Sigmoid colon (tissue), 7 donors: ENCODE results near the gene PIGN. TPM values are rescaled to one million over a fixed set of nuclear protein-coding genes. Genes with fewer than 3 reads are reported as not detected.

Source experiments
- DNase-seq: peaks from one replicate; pipeline ENCODE4 v3.0.0-alpha.2; 2019
- H3K27ac ChIP-seq, 4 donors: fragments of 200-600 bp; sonication (generic); one replicate each; pipeline ENCODE4 v1.5.1; 2016 to 2019; ENCODE audit warnings: mild to moderate bottlenecking in 1 of 4
- H3K27me3 ChIP-seq, 3 donors: fragments of 200-600 bp; sonication (generic); one replicate each; pipeline ENCODE4 v1.5.1; 2019; ENCODE audit warnings: mild to moderate bottlenecking in 1 of 3
- H3K36me3 ChIP-seq, 4 donors: fragments of 200-600 bp; sonication (generic); one replicate each; pipeline ENCODE4 v1.5.1; 2016 to 2019
- H3K4me1 ChIP-seq, 4 donors: fragments of 200-600 bp; sonication (generic); one replicate each; pipeline ENCODE4 v1.5.1; 2017 to 2019
- H3K4me3 ChIP-seq, 4 donors: fragments of 200-600 bp; sonication (generic); one replicate each; pipeline ENCODE4 v1.5.1; 2017 to 2019; ENCODE audit warnings: mild to moderate bottlenecking in 2 of 4, moderate library complexity in 1 of 4
- H3K9me3 ChIP-seq, 4 donors: fragments of 200-600 bp in 3 of 4; sonication (generic) in 3 of 4; one replicate each; pipeline versions ENCODE4 v1.5.1 to v1.6.1; 2013 to 2019
- EP300 ChIP-seq, 4 donors: sonication (generic); formaldehyde crosslinking; IDR thresholded peaks; one replicate each; pipeline ENCODE4 v1.6.1; 2017; ENCODE audit warnings: antibody characterized with exemption in 4 of 4
- POLR2A ChIP-seq, 2 donors: fragments of 450-650 bp; IDR thresholded peaks; one replicate each; pipeline ENCODE4 v1.6.1; 2016; ENCODE audit warnings: antibody characterized with exemption in 2 of 2, mild to moderate bottlenecking in 2 of 2, moderate library complexity in 2 of 2
- POLR2AphosphoS5 ChIP-seq, 4 donors: sonication (generic); formaldehyde crosslinking; IDR thresholded peaks; one replicate each; pipeline ENCODE4 v1.6.1; 2017; ENCODE audit warnings: antibody characterized with exemption in 4 of 4
- WGBS, 2 donors: extraction: QIAGEN DNeasy Blood & Tissue Kit; methylation state at CpG; one replicate each; pipeline ENCODE4 v1.1.7; 2013; 5-methylcytosine and 5-hydroxymethylcytosine counted together
- intact Hi-C: fragments of 100-400 bp; cut with DNase I; formaldehyde crosslinking; loops from one replicate; pipeline ENCODE4 v1.15.1; 2023
- polyA plus RNA-seq, 3 donors: library from polyadenylated mRNA; stranded (reverse); fragments of 200-250 nt; gene quantifications; one replicate each; pipeline ENCODE4 v1.2.3, GENCODE V29; 2013
- total RNA-seq, 4 donors: library from RNA; depleted of rRNA; stranded (reverse); fragments of >200 nt; gene quantifications; one replicate each; pipeline ENCODE4 v1.1.0, GENCODE V29; 2016
- TF ChIP-seq, protein P1 (sequence below), 4 experiments: fragments of 450-650 bp in 3 of 4; fragments of 200-600 bp in 1 of 4; IDR thresholded peaks; one replicate each; pipeline ENCODE4 v1.5.1; 2016 to 2019; ENCODE audit warnings: antibody characterized with exemption in 4 of 4, mild to moderate bottlenecking in 3 of 4, moderate library complexity in 2 of 4
- donor health status: healthy with polysubstance abuse.
- donor health status: Bipolar disorder and iron deficiency.
- donor health status: healthy.

Gene PIGN
- total and polyA plus RNA-seq, 7 donors: 3.0 to 23.2 (median 18.4) TPM

- no peak for TF ChIP-seq POLR2AphosphoS5 (IDR thresholded peaks at IDR 0.05)
- no peak for TF ChIP-seq POLR2A (IDR thresholded peaks at IDR 0.05)
- no peak for TF ChIP-seq EP300 (IDR thresholded peaks at IDR 0.05)
- TF ChIP-seq, protein P1, sequence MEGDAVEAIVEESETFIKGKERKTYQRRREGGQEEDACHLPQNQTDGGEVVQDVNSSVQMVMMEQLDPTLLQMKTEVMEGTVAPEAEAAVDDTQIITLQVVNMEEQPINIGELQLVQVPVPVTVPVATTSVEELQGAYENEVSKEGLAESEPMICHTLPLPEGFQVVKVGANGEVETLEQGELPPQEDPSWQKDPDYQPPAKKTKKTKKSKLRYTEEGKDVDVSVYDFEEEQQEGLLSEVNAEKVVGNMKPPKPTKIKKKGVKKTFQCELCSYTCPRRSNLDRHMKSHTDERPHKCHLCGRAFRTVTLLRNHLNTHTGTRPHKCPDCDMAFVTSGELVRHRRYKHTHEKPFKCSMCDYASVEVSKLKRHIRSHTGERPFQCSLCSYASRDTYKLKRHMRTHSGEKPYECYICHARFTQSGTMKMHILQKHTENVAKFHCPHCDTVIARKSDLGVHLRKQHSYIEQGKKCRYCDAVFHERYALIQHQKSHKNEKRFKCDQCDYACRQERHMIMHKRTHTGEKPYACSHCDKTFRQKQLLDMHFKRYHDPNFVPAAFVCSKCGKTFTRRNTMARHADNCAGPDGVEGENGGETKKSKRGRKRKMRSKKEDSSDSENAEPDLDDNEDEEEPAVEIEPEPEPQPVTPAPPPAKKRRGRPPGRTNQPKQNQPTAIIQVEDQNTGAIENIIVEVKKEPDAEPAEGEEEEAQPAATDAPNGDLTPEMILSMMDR (IDR thresholded peaks at IDR 0.05): no peak
- no peaks in the 10 kb centered on the region for H3K36me3 ChIP-seq
- DNase-seq: no peak
- peaks cover 0 to 4% (median 2%) of the 10 kb centered on the region in 4 donors for H3K4me1 ChIP-seq
- 72 to 77% methylated on average over 1 of the region's 1 CpG for WGBS, 2 donors
- intact Hi-C loops: no loop called here
- H3K27ac ChIP-seq: no peak overlapping the region
- H3K27me3 ChIP-seq: no peaks in the 10 kb centered on the region
- H3K4me3 ChIP-seq: no peak overlapping the region
- H3K9me3 ChIP-seq: no peaks in the 10 kb centered on the region
These were observed 163.3 kb downstream of the PIGN start for GRCh38 chr18:62023536-62023935.

GRCh38 chr18:62018759-62019041, 168.2 kb downstream of the PIGN start:
- Histone ChIP-seq H3K4me3 (no peak overlapping the region), H3K27ac (peak overlapping the region in 2 of 4 donors; percentile 54 to 63), H3K36me3 (no peaks in the 10 kb centered on the region), H3K9me3 (no peaks in the 10 kb centered on the region), H3K27me3 (no peaks in the 10 kb centered on the region), H3K4me1 (peaks cover 0 to 22% (median 17%) of the 10 kb centered on the region in 4 donors)
- intact Hi-C loops: loop anchor here (5.0 kb wide), 1 partner anchor 56 kb away; no protein-coding TSS in a partner anchor
- no peak for TF ChIP-seq POLR2A (IDR thresholded peaks at IDR 0.05)
- no peak for TF ChIP-seq POLR2AphosphoS5 (IDR thresholded peaks at IDR 0.05)
- TF ChIP-seq, protein P1 (IDR thresholded peaks at IDR 0.05): no peak
- TF ChIP-seq EP300 (IDR thresholded peaks at IDR 0.05): no peak
- 70 to 92% methylated on average over 2 of the region's 2 CpGs for WGBS, 2 donors
- DNase-seq: no peak

DNA sequence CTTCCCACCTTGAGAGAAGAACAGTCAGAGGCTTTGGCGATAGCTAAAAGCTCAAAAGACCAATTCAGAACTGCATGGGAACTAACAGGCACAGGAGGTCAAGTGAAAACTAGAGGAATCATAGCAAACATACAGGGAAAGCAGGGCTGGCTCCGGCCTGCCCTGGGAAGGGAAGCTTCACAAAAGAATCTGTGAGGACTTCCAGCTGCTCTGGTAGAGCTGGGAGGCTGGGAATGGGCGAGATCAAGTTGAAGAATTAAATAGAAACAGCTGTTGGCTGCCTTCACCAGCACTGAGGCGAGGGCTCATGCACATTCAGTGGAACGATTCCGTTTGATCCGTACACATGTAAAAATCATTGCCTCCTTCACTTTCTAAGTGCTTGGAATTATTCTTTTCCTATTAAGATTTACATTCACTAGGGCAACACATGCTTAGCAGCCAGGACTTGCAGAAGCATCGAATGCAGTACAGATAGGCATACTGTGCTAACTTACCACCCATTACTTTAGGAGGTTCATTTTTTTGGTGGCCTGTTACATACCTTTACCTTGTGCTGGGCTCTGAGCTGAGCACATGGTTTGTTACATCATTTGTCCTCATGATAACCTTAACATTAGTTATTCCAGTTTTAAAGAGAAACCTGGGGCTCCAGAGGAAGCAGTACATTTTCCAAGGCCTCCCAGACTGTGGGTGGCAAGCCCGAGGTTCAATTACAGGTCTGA, 168.7 kb downstream of the PIGN start:
- TF ChIP-seq POLR2A (IDR thresholded peaks at IDR 0.05): no peak
- TF ChIP-seq EP300 (IDR thresholded peaks at IDR 0.05): no peak
- peak in 3 of 4 donors; percentile 54 to 73 (median 68) for TF ChIP-seq POLR2AphosphoS5 (IDR thresholded peaks at IDR 0.05)
- TF ChIP-seq, protein P1 (IDR thresholded peaks at IDR 0.05): no peak
- Histone ChIP-seq H3K27me3 (no peaks in the 10 kb centered on the region), H3K9me3 (no peaks in the 10 kb centered on the region), H3K4me1 (peaks cover 0 to 22% (median 17%) of the 10 kb centered on the region in 4 donors), H3K4me3 (no peak overlapping the region), H3K36me3 (no peaks in the 10 kb centered on the region), H3K27ac (peak overlapping the region; percentile 24 to 63 (median 56))
- peak; percentile 82 for DNase-seq
- WGBS, 2 donors: 71 to 81% methylated on average over 9 of the region's 9 CpGs
- intact Hi-C loops: loop anchor here (5.0 kb wide), 1 partner anchor 56 kb away; no protein-coding TSS in a partner anchor

DNA sequence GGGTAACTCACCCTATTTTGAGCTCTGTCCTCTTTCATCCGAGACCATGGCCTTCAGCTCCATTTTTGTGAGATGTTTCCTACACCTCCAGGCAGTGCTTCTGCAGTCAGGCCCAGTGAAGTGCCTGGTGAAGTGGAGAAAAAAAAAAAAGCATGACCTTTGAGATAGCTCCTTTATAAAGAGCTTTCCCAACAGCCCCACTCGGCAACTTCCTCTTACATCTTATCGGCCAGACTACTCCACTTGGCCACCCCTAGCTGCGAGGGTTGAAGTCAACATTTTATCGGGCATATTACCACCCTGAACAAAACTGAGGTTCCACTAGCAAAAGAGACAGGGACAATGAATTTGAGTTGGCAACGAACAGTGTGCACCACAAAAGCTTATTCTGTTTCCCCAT, 169.2 kb downstream of the PIGN start:
- Histone ChIP-seq H3K9me3 (no peaks in the 10 kb centered on the region), H3K4me3 (no peak overlapping the region), H3K27ac (peak overlapping the region in 3 of 4 donors; percentile 54 to 63 (median 59)), H3K27me3 (no peaks in the 10 kb centered on the region), H3K4me1 (peaks cover 0 to 22% (median 17%) of the 10 kb centered on the region in 4 donors), H3K36me3 (no peaks in the 10 kb centered on the region)
- no peak for DNase-seq
- WGBS, 2 donors: 64 to 86% methylated on average over 6 of the region's 6 CpGs
- TF ChIP-seq POLR2AphosphoS5 (IDR thresholded peaks at IDR 0.05): no peak
- TF ChIP-seq EP300 (IDR thresholded peaks at IDR 0.05): no peak
- TF ChIP-seq, protein P1 (IDR thresholded peaks at IDR 0.05): no peak
- no peak for TF ChIP-seq POLR2A (IDR thresholded peaks at IDR 0.05)
- intact Hi-C loops: loop anchor here (5.0 kb wide), 1 partner anchor 55 kb away; no protein-coding TSS in a partner anchor
